ENCODE measurements around the gene KCNJ8. TPM values are rescaled to one million over a fixed set of nuclear protein-coding genes. Genes with fewer than 3 reads are reported as not detected.

KCNJ8 gene
- total RNA-seq: 0.25 and 0.27 TPM in 2 replicates

DNA sequence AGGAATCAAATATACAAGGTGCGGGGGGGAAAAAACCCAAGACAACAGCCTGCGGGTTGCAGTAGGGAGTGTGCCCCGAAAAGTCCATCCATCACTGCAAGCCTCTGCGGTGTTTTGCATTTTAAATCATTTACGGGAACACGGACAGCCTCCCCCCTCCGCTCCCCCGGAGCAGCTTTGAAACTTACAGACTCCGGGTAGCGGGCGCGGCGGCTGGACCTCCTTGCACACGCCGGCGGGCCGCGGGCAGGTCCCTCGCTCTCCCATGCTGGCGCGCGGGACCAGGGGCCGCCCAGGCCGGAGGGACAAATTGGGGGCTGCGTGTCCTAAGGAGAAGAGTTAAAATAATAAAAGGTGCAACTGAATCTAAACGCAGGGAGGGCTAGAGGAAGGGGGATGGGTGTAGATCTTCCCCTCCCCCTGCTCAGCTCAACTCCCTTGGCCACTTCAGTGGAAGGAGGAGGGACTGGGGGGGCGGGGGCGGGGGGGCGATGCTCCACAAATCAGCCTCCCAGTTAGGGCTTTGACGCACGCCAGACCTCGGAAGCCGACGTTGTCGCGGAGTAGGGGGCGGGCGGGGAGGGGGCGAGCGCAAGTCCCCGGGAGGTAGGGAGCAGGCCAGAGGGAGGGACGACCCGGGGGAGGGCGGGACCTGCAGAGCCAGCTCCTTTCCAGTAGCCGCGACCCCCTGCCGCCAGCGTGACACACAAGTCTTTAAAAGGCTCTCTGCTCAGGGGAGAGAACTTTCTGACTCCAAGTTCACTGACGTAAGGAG is at the start of gene KCNJ8:
TSS of gene KCNJ8 (minus strand) at position 349 of the 775 bp plus-strand sequence. CDS start 1,090 bp downstream, outside the sequence.
- peak; percentile 5 for DNase-seq (ENCODE audit: low read depth)

DNA sequence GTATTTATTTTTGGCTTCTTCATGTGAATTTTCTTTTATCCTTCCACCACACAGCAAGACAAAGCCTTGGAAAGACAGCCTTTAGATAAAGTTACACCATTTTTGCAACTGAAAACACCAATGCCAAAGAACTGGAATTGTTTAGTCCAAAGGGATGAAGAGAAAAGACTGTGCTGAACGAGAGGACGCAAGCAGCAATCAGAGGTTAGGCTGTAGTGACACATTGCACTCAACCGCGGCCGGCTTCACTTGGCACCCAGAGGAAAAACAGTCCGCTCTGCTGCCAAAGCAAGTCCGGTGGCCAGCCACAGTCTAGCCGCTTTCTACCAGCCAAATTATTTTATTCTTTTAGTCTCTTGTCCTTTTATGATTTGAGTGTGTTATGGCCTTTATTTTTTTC is 49.1 kb upstream of the KCNJ8 start:
- H3K36me3 ChIP-seq (ENCODE audit: control insufficient read depth, insufficient read depth, low read length): no peaks in the 10 kb centered on the region
- no peak overlapping the region for H3K4me3 ChIP-seq (ENCODE audit: low read depth, low read length)
- DNase-seq (ENCODE audit: low read depth): no peak
- TF ChIP-seq, protein P1, sequence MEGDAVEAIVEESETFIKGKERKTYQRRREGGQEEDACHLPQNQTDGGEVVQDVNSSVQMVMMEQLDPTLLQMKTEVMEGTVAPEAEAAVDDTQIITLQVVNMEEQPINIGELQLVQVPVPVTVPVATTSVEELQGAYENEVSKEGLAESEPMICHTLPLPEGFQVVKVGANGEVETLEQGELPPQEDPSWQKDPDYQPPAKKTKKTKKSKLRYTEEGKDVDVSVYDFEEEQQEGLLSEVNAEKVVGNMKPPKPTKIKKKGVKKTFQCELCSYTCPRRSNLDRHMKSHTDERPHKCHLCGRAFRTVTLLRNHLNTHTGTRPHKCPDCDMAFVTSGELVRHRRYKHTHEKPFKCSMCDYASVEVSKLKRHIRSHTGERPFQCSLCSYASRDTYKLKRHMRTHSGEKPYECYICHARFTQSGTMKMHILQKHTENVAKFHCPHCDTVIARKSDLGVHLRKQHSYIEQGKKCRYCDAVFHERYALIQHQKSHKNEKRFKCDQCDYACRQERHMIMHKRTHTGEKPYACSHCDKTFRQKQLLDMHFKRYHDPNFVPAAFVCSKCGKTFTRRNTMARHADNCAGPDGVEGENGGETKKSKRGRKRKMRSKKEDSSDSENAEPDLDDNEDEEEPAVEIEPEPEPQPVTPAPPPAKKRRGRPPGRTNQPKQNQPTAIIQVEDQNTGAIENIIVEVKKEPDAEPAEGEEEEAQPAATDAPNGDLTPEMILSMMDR (IDR thresholded peaks at IDR 0.05; ENCODE audit: insufficient read depth, low read length, poor library complexity, severe bottlenecking): no peak
- no peaks in the 10 kb centered on the region for H3K27me3 ChIP-seq (ENCODE audit: control insufficient read depth, insufficient read depth, low read length)

More for the DNA sequence above, at the start of gene KCNJ8:
- H3K36me3 ChIP-seq (ENCODE audit: control insufficient read depth, insufficient read depth, low read length): no peaks in the 10 kb centered on the region
- peak within 1 kb of the TSS; percentile 50 for H3K4me3 ChIP-seq (ENCODE audit: low read depth, low read length)
- H3K27me3 ChIP-seq (ENCODE audit: control insufficient read depth, insufficient read depth, low read length): peaks cover 11% of the 10 kb centered on the region
- TF ChIP-seq, protein P1 (IDR thresholded peaks at IDR 0.05; ENCODE audit: insufficient read depth, low read length, poor library complexity, severe bottlenecking): no peak

DNA sequence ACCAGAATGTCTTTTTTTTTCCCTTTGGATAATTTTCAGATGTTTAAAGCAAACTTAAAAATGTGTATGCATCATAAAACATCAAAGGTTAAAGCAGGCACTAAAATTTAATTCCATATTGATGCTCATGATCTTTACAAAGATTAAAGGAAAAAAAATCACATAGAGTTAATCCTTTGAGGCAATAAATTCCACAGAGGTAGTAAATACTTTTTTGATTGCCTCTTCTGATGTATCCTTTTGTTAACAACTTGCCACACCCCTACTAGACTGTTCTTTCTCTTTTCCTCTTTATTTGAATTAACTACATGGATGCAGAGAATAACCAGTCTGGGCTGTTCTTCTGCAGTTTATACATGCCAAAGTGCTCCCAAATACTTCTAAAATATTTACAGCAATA is 45.2 kb upstream of the KCNJ8 start:
- DNase-seq (ENCODE audit: low read depth): no peak
- TF ChIP-seq, protein P1 (IDR thresholded peaks at IDR 0.05; ENCODE audit: insufficient read depth, low read length, poor library complexity, severe bottlenecking): no peak
- H3K27me3 ChIP-seq (ENCODE audit: control insufficient read depth, insufficient read depth, low read length): no peaks in the 10 kb centered on the region

DNA sequence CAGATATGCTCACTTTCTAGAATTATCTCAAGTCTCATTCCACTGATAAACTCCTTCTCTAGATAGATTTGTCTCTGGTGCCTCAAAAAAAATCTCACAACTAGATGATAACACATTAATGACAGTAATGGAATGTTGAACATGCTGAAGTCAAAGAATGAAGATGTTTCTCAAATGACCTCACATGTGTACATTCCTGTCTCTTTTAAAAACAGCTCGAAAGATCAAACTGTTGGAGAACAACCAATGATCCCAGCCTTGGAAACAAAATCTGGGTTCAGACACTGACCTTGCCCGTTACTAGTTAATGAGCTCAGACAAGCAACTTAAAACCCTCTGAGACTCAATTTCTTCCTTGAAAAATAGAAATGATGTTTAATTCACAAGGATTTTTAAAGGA is 44.7 kb upstream of the KCNJ8 start:
- no peak overlapping the region for H3K4me3 ChIP-seq (ENCODE audit: low read depth, low read length)
- no peak for DNase-seq (ENCODE audit: low read depth)
- TF ChIP-seq, protein P1 (IDR thresholded peaks at IDR 0.05; ENCODE audit: insufficient read depth, low read length, poor library complexity, severe bottlenecking): no peak
- H3K36me3 ChIP-seq (ENCODE audit: control insufficient read depth, insufficient read depth, low read length): no peaks in the 10 kb centered on the region
- no peaks in the 10 kb centered on the region for H3K27me3 ChIP-seq (ENCODE audit: control insufficient read depth, insufficient read depth, low read length)

More for the DNA sequence above, 45.2 kb upstream of the KCNJ8 start:
- Histone ChIP-seq H3K4me3 (ENCODE audit: low read depth, low read length) (no peak overlapping the region), H3K36me3 (ENCODE audit: control insufficient read depth, insufficient read depth, low read length) (no peaks in the 10 kb centered on the region)

DNA sequence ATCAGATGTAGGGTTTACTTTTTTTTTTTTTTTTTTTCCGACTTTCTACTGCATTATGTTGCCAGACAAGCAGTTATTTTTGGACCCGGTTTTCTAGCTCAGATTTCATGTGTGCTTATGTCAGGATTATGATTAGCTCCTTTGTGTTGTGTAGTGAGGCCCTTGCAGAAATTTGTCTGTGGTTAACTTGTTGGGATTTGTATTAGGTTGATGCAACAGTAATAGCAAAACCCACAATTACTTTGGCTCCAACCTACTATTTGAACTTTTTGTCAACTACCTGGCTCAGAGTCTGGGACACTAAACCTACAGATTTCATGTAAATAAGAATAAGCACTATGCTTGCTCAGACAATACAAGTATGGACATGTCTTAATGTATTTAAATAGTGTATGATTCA is 44.1 kb upstream of the KCNJ8 start:
- DNase-seq (ENCODE audit: low read depth): no peak
- TF ChIP-seq, protein P1 (IDR thresholded peaks at IDR 0.05; ENCODE audit: insufficient read depth, low read length, poor library complexity, severe bottlenecking): no peak
- H3K36me3 ChIP-seq (ENCODE audit: control insufficient read depth, insufficient read depth, low read length): no peaks in the 10 kb centered on the region
- H3K4me3 ChIP-seq (ENCODE audit: low read depth, low read length): no peak overlapping the region
- no peaks in the 10 kb centered on the region for H3K27me3 ChIP-seq (ENCODE audit: control insufficient read depth, insufficient read depth, low read length)
